ENCODE measurements around the gene C17orf100. TPM values are rescaled to one million over a fixed set of nuclear protein-coding genes. Genes with fewer than 3 reads are reported as not detected.

Gene C17orf100
- total RNA-seq, 1 donor from 2014 or later: 1.7 TPM

DNA sequence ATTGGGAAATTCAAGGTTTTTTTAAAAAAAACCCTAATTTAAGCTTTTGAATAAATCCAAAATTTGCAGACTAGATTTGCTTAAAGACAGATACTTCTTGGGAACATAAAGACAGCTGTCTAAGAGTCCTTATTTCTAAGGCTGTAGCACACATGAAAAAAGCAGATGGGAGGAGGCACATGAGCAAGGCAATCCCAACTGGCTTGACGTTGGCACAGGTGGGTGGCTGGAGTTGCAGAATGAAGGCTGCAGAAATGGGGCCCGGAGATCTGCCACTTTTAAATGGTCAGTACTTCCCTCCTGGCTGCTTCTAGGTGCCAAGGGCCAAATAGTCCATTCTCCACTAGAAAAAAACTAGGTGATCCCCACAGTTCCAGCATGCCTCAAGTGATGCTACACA lies 15.5 kb upstream of the C17orf100 start:
- no peak for DNase-seq (ENCODE audit: low spot score)
- Mint-ChIP-seq H3K4me1 (ENCODE audit: low read depth) (peaks cover 18% of the 10 kb centered on the region), H3K36me3 (ENCODE audit: low read depth) (peaks cover 23% of the 10 kb centered on the region), H3K27ac (no peak overlapping the region), H3K9me3 (no peaks in the 10 kb centered on the region), H3K4me3 (no peak overlapping the region), H3K27me3 (ENCODE audit: insufficient read depth) (no peaks in the 10 kb centered on the region)
- intact Hi-C loops (cut with micrococcal nuclease): no loop called here

GRCh38 chr17:6636616-6637457 lies 14.7 kb upstream of the C17orf100 start:
- H3K36me3 Mint-ChIP-seq (ENCODE audit: low read depth): peaks cover 21% of the 10 kb centered on the region
- no peak overlapping the region for H3K27ac Mint-ChIP-seq
- no peak for DNase-seq (ENCODE audit: low spot score)
- intact Hi-C loops (cut with micrococcal nuclease): no loop called here
- peaks cover 24% of the 10 kb centered on the region for H3K4me1 Mint-ChIP-seq (ENCODE audit: low read depth)
- no peaks in the 10 kb centered on the region for H3K9me3 Mint-ChIP-seq
- no peaks in the 10 kb centered on the region for H3K27me3 Mint-ChIP-seq (ENCODE audit: insufficient read depth)
- H3K4me3 Mint-ChIP-seq: no peak overlapping the region

DNA sequence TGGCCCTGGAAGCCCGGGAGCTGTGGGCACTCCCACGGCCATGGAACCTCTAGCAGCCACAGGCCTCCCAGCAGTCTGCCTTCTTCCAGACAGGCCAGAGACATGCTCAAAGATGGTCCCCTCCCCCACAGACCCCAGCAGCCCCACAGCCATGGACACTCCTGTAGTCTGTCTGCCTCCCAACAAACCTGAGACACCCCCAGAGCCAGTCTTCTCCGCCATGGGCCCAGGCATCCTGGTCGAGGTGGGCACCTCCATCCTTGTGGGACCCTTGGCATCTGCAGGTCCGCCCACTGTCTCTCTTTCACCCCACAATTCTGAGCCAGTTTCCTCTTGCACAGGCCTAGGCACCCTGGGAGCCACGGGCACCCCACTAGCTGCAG lies 14.1 kb upstream of the C17orf100 start:
- Mint-ChIP-seq H3K9me3 (no peaks in the 10 kb centered on the region), H3K36me3 (ENCODE audit: low read depth) (peaks cover 21% of the 10 kb centered on the region), H3K27me3 (ENCODE audit: insufficient read depth) (no peaks in the 10 kb centered on the region), H3K4me1 (ENCODE audit: low read depth) (peaks cover 30% of the 10 kb centered on the region), H3K4me3 (no peak overlapping the region), H3K27ac (no peak overlapping the region)
- intact Hi-C loops (cut with micrococcal nuclease): no loop called here
- DNase-seq (ENCODE audit: low spot score): no peak

DNA sequence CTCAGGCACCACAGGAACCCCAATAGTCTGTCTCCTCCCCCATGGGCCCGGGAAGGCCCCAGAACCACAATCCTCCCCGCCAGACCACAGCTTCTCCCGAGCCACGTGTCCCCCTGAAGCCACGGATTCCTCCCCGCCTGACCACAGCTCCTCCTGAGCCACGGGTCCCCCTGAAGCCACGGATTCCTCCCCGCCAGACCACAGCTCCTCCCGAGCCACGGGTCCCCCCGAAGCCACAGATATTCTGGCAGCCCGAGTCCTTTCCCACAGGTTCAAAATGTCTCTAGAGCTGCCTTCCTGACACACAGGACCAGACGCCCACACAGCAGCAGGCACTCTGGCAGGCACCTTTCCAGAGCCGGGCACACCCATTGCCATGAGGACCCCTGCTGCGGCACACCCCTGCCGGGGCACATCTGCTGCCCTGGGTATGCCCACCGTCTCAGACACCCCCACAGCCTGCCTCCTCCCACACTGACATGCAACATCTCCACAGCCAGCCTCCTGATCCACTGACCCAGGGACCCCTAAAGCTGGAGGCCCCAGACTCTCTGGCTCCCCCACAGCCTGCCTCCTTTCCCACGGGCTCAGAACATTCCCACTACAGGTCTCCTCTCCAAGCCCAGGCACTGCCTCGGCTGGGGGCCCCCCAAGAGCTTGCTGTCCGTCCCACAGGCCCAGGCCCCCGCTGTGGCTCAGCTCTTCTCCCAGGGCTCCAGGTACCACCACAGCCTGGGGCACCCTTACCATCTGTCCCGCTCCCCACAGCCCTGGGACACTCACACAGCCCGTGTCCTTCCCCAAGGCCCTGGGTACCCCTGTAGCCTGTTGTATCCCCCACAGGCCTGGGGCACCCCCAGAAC lies 13.3 kb upstream of the C17orf100 start:
- no peaks in the 10 kb centered on the region for H3K27me3 Mint-ChIP-seq (ENCODE audit: insufficient read depth)
- peak overlapping the region; percentile 97 for H3K4me3 Mint-ChIP-seq

GRCh38 chr17:6639014-6639585 lies 12.5 kb upstream of the C17orf100 start:
- H3K4me3 Mint-ChIP-seq: peak overlapping the region; percentile 97
- H3K36me3 Mint-ChIP-seq (ENCODE audit: low read depth): peaks cover 27% of the 10 kb centered on the region
- peaks cover 47% of the 10 kb centered on the region for H3K4me1 Mint-ChIP-seq (ENCODE audit: low read depth)
- no peak for DNase-seq (ENCODE audit: low spot score)
- no peaks in the 10 kb centered on the region for H3K27me3 Mint-ChIP-seq (ENCODE audit: insufficient read depth)
- no peaks in the 10 kb centered on the region for H3K9me3 Mint-ChIP-seq
- intact Hi-C loops (cut with micrococcal nuclease): no loop called here
- peak overlapping the region; percentile 72 for H3K27ac Mint-ChIP-seq

More for the DNA sequence above, 13.3 kb upstream of the C17orf100 start:
- H3K9me3 Mint-ChIP-seq: no peaks in the 10 kb centered on the region
- peaks cover 24% of the 10 kb centered on the region for H3K36me3 Mint-ChIP-seq (ENCODE audit: low read depth)
- peaks cover 39% of the 10 kb centered on the region for H3K4me1 Mint-ChIP-seq (ENCODE audit: low read depth)
- no peak overlapping the region for H3K27ac Mint-ChIP-seq
- intact Hi-C loops (cut with micrococcal nuclease): no loop called here
- no peak for DNase-seq (ENCODE audit: low spot score)

DNA sequence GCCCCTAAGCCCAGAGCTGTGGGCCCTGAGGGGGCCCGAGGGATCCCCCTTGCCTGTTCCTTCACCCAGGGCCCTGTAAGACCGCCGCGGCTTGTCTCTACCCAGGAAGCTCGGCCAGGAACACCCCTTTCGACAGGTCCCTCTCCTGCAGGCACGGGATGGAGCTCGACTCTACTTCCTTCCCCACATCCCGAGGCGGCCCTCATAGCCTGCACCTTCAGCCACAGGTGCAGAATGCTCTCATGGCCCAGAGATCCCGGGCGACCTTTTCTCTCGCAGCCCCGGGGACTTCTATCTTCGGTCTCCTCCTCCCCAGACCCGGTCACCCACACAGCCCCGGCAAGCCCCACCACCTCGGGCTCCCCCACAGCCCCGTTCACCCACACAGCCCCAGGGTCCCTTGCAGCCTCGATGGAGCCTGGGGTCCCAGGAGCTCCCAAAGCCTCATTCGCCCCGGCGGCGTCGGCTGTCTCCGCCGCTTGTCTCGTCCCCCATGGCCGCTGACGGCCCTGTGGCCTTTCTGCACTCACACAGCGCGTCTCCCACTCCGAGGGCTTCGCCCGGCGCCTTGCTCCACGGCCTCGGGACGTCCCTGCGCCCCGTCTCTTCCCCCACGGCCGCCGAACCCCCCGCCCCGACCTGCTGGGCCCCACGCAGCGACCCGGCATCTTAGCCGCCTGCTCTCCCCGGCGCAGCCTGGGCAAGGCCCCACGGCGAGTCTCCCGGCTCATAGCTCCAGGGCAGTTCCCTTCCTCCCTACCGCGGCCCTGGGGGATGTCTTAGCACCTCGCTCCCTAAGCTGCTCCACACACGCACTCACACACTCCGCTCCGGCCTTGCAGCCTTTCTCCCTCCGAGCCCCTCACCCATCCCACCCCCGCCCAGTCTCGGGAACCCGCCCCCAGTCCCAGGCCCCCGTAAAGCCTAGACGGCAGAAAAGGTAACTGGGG lies 11.7 kb upstream of the C17orf100 start:
- Mint-ChIP-seq H3K27ac (peak overlapping the region; percentile 99), H3K9me3 (no peaks in the 10 kb centered on the region), H3K27me3 (ENCODE audit: insufficient read depth) (no peaks in the 10 kb centered on the region), H3K4me1 (ENCODE audit: low read depth) (peaks cover 55% of the 10 kb centered on the region), H3K4me3 (peak overlapping the region; percentile 97), H3K36me3 (ENCODE audit: low read depth) (peaks cover 28% of the 10 kb centered on the region)
- DNase-seq (ENCODE audit: low spot score): no peak
- intact Hi-C loops (cut with micrococcal nuclease): loop anchor here (1.0 to 10.0 kb wide), 8 partner anchors 11 to 1155 kb away; partner anchors contain the start of genes C17orf100, DERL2, MED31 and MIS12

DNA sequence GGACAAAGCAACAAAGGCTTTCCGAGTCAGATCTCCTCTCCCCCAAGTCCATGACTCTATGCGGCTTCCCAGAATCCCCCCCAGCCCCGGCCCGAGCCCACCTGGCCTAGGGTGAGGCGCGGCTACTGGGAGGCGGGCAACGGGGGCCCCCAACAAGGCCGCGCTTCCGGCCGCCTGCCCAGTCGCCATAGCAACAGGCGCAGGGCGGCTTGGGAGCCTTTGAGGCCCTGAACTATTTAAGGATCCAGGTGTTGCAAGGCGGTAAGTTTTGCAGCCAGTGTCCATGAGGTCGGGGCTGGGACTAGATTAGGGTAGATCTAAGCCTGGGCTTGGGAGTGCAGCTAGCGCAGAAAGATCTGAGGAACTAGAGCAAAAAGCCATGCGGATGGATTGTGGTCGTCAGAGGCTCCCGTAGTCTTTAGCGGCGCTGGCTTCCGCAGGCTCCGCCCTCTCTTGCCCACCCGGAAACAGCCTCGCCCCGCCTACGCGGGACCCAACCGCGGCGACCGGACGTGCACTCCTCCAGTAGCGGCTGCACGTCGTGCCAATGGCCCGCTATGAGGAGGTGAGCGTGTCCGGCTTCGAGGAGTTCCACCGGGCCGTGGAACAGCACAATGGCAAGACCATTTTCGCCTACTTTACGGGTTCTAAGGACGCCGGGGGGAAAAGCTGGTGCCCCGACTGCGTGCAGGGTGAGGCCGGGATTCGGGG lies 10.9 kb upstream of the C17orf100 start, which contains the start of the genes KIAA0753 and TXNDC17:
TSS of gene KIAA0753 (minus strand) at position 176 of the 711 bp plus-strand sequence. CDS start 5,608 bp downstream, outside the sequence.
TSS of gene TXNDC17 (plus strand) at position 525 of the 711 bp plus-strand sequence. CDS start at position 548, 23 bp downstream.
- peaks cover 60% of the 10 kb centered on the region for H3K4me1 Mint-ChIP-seq (ENCODE audit: low read depth)

DNA sequence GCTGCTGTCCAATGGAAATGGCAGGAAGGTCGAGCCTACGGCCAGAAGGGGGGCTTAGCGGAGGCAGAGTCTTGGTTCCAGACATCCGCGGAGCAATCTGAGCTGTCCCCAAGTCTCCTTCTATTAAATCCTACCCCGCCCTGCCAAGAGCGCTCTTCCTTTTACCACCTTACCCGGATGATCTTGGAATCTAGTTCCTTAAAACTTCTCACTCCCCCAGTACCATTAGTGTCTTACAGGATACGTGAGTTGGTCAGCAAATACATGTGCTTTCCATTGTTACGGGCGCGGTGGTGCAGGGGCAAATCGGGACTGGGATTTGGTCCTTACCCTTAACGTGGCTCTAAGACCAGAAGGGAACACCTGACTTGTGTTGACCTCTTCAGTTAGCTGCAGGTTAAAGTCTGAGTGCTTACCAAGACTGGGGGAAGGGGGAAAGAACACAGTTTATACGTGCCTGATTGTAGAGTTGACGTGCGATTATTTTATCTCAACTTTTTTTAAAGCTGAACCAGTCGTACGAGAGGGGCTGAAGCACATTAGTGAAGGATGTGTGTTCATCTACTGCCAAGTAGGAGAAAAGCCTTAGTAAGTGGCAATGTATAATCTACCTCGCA lies 10.2 kb upstream of the C17orf100 start:
- Mint-ChIP-seq H3K9me3 (no peaks in the 10 kb centered on the region), H3K27me3 (ENCODE audit: insufficient read depth) (no peaks in the 10 kb centered on the region), H3K4me1 (ENCODE audit: low read depth) (peaks cover 60% of the 10 kb centered on the region), H3K4me3 (peak overlapping the region; percentile 97), H3K36me3 (ENCODE audit: low read depth) (peaks cover 32% of the 10 kb centered on the region), H3K27ac (peak overlapping the region; percentile 99)
- intact Hi-C loops (cut with micrococcal nuclease): loop anchor here (2.0 to 10.0 kb wide), 7 partner anchors 67 to 1157 kb away; partner anchors contain the start of genes DERL2, MIS12, NLRP1 and PIMREG
- no peak for DNase-seq (ENCODE audit: low spot score)

More for the DNA sequence above, 10.9 kb upstream of the C17orf100 start, which contains the start of the genes KIAA0753 and TXNDC17:
- Mint-ChIP-seq H3K4me3 (peak within 1 kb of the TSS; percentile 97), H3K27me3 (ENCODE audit: insufficient read depth) (no peaks in the 10 kb centered on the region), H3K36me3 (ENCODE audit: low read depth) (peaks cover 32% of the 10 kb centered on the region), H3K27ac (peak within 1 kb of the TSS; percentile 99), H3K9me3 (no peaks in the 10 kb centered on the region)
- intact Hi-C loops (cut with micrococcal nuclease): loop anchor here (1.0 to 10.0 kb wide), 8 partner anchors 11 to 1156 kb away; partner anchors contain the start of genes C17orf100, DERL2, MED31 and MIS12
- DNase-seq (ENCODE audit: low spot score): peak; percentile 94

DNA sequence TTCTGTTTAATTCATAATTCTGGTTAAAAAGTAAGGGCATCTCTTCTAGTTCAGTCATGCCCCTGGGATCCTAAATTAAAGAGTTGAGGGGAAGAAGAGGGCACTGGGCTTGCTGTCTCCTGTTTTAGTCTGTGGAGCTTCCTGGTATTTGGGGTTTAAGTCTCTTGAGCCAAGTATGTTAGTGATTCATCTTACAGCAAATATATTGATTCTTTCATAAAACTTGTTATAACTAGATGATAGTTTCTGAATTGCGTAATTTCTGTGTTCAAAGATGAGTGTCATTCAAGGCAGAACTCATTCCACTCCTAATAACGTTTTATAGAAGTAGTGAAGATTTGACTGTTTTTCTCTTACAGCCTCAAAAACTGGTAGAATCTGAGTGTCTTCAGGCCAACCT lies 9.0 kb upstream of the C17orf100 start:
- peak overlapping the region; percentile 97 for H3K4me3 Mint-ChIP-seq
- peaks cover 37% of the 10 kb centered on the region for H3K36me3 Mint-ChIP-seq (ENCODE audit: low read depth)
- H3K27me3 Mint-ChIP-seq (ENCODE audit: insufficient read depth): no peaks in the 10 kb centered on the region
- H3K27ac Mint-ChIP-seq: peak overlapping the region; percentile 71
- no peak for DNase-seq (ENCODE audit: low spot score)
- H3K4me1 Mint-ChIP-seq (ENCODE audit: low read depth): peaks cover 61% of the 10 kb centered on the region
- intact Hi-C loops (cut with micrococcal nuclease): loop anchor here (5.0 to 10.0 kb wide), 5 partner anchors 85 to 1158 kb away; partner anchors contain the start of genes DERL2, MIS12, NLRP1 and PIMREG
- H3K9me3 Mint-ChIP-seq: no peaks in the 10 kb centered on the region

DNA sequence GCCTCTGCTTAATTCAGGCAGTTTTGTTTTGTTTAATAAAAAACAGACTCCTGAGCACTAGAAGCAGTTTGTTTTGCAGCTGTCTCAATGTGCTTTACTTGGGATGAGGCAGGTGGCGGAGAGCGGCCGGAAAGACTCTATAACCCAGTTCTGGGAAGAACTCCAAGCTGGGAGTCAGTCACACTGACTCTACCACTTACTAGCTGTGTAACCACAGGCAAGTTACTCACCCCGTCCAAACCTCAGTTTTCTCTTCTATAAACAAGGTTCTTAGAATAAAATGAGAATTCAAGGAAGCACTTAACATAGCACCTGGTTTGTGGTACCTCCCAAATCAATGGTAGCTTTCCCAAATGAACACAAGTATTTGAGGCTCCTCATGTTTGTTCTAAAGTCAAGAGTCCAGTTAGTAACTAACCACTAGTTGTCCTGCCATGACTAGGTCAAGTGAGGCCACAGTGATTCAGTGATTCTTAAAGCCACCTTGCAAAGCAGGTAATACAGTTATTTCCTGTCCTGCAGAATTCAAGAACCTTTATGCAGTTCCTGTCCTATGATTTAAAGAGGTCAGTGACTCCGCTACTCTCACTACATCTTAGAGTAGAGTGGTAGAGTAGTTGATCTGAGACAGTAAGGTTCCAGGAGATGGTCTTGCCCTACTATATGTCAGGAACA lies 8.0 kb upstream of the C17orf100 start:
- H3K27ac Mint-ChIP-seq: no peak overlapping the region
- peaks cover 64% of the 10 kb centered on the region for H3K4me1 Mint-ChIP-seq (ENCODE audit: low read depth)
- no peaks in the 10 kb centered on the region for H3K27me3 Mint-ChIP-seq (ENCODE audit: insufficient read depth)
- DNase-seq (ENCODE audit: low spot score): no peak
- intact Hi-C loops (cut with micrococcal nuclease): loop anchor here (5.0 to 10.0 kb wide), 5 partner anchors 86 to 1159 kb away; partner anchors contain the start of genes DERL2, MIS12, NLRP1 and PIMREG
- no peaks in the 10 kb centered on the region for H3K9me3 Mint-ChIP-seq
- no peak overlapping the region for H3K4me3 Mint-ChIP-seq
- peaks cover 47% of the 10 kb centered on the region for H3K36me3 Mint-ChIP-seq (ENCODE audit: low read depth)

All from activated T-helper 1 cell treated with anti-CD3 and anti-CD28 coated beads, Interleukin-12 subunit alpha, Interleukin-12 subunit beta, Interleukin-2, Interleukin-4 antibody, amounts not matched to agents 30 ng/mL and 10 ng/mL and 1 ng/mL, durations not matched to agents 14 hours and 24 hours and 36 hours (primary cell).